Erythroblast (primary cell): ENCODE data around the gene NUDT4B.
"Not testable (repeated sequence)": the region's sequence is repeated elsewhere in the genome, so short reads cannot be mapped to it uniquely, and the experiment has no call there.

ENCODE experiments used
- GATA1 ChIP-seq: IDR thresholded peaks from 2 replicates; pipeline ENCODE4 v1.6.1; 2011; ENCODE audit warnings: low read depth, mild to moderate bottlenecking, control low read depth, low read length, moderate library complexity
- POLR2A ChIP-seq: IDR thresholded peaks from 2 replicates; pipeline ENCODE4 v1.6.1; 2011; ENCODE audit warnings: mild to moderate bottlenecking, low read length

- TF ChIP-seq POLR2A, GATA1: not testable (repeated sequence)
Observed at GRCh38 chr1:148791543-148792099, 43.0 kb downstream of the NUDT4B start.
